HG02571 (cell line): Measurements from ENCODE around the gene ADAMTSL1.

Source experiments
- ATAC-seq: cut with Tn5 transposase; IDR thresholded peaks from one replicate; pipeline ENCODE4 v1.9.1; 2021; ENCODE audit warnings: mild to moderate bottlenecking, moderate library complexity; ENCODE audit not compliant: unreplicated experiment

Gene ADAMTSL1

GRCh38 chr9:18768951-18769622 lies 295.1 kb downstream of the ADAMTSL1 start:
- ATAC-seq = peak; percentile 93

- ATAC-seq = no peak
Observed at GRCh38 chr9:18770131-18770908, 296.4 kb downstream of the ADAMTSL1 start.

- no peak for ATAC-seq
Observed at GRCh38 chr9:18771011-18771410, 297.1 kb downstream of the ADAMTSL1 start.

GRCh38 chr9:18771763-18772162 lies 297.8 kb downstream of the ADAMTSL1 start:
- no peak for ATAC-seq

- no peak for ATAC-seq
Observed at GRCh38 chr9:18775241-18775640, 301.3 kb downstream of the ADAMTSL1 start.

GRCh38 chr9:18775930-18776329 lies 302.0 kb downstream of the ADAMTSL1 start:
- ATAC-seq = no peak

GRCh38 chr9:18776836-18777820 lies 303.2 kb downstream of the ADAMTSL1 start:
- no peak for ATAC-seq

GRCh38 chr9:18778147-18778546 lies 304.2 kb downstream of the ADAMTSL1 start:
- ATAC-seq = no peak

GRCh38 chr9:18778846-18779245 lies 304.9 kb downstream of the ADAMTSL1 start:
- no peak for ATAC-seq

- no peak for ATAC-seq
Observed at GRCh38 chr9:18783909-18784308, 310.0 kb downstream of the ADAMTSL1 start.

- no peak for ATAC-seq
Observed at GRCh38 chr9:18785604-18786003, 311.7 kb downstream of the ADAMTSL1 start.

GRCh38 chr9:18786196-18786595 lies 312.2 kb downstream of the ADAMTSL1 start:
- no peak for ATAC-seq

GRCh38 chr9:18786911-18787650 lies 313.1 kb downstream of the ADAMTSL1 start:
- ATAC-seq = no peak

GRCh38 chr9:18788256-18788655 lies 314.3 kb downstream of the ADAMTSL1 start:
- no peak for ATAC-seq

GRCh38 chr9:18791074-18791473 lies 317.1 kb downstream of the ADAMTSL1 start:
- no peak for ATAC-seq

- ATAC-seq = no peak
Observed at GRCh38 chr9:18793122-18793521, 319.2 kb downstream of the ADAMTSL1 start.

- ATAC-seq = no peak
Observed at GRCh38 chr9:18795947-18796671, 322.2 kb downstream of the ADAMTSL1 start.

GRCh38 chr9:18796696-18797270 lies 322.8 kb downstream of the ADAMTSL1 start:
- no peak for ATAC-seq

GRCh38 chr9:18798106-18798505 lies 324.2 kb downstream of the ADAMTSL1 start:
- ATAC-seq = no peak
